GM12878 (cell line): ENCODE measurements around the gene MGAT5.

Source experiments
- CHD4 ChIP-seq: fragments of 200-600 bp; sonication (generic); IDR thresholded peaks from 2 replicates; pipeline ENCODE4 v1.6.1; 2016; ENCODE audit warnings: mild to moderate bottlenecking
- CTCF ChIP-seq, 3 experiments: IDR thresholded peaks in 2 of 3; conservative IDR thresholded peaks in 1 of 3; 2 replicates each; pipeline ENCODE4 v1.5.1; 2011; ENCODE audit warnings: low read depth in 3 of 3, low read length in 3 of 3, mild to moderate bottlenecking in 3 of 3, control low read depth in 2 of 3, moderate library complexity in 2 of 3, inconsistent platforms in 1 of 3, mixed read lengths in 1 of 3; ENCODE audit not compliant: control insufficient read depth in 2 of 3, insufficient read depth in 1 of 3; ENCODE audit errors: extremely low read depth in 1 of 3
- E4F1 ChIP-seq: fragments of 450-650 bp; IDR thresholded peaks from 2 replicates; pipeline ENCODE4 v1.6.1; 2018; ENCODE audit warnings: borderline replicate concordance, mild to moderate bottlenecking; ENCODE audit not compliant: partially characterized antibody
- FOS ChIP-seq: IDR thresholded peaks from 3 replicates; pipeline ENCODE4 v1.6.1; 2011; ENCODE audit warnings: borderline replicate concordance; ENCODE audit not compliant: insufficient read length; ENCODE audit errors: extremely low read depth
- MAX ChIP-seq: IDR thresholded peaks from 2 replicates; pipeline ENCODE4 v1.6.1; 2012; ENCODE audit warnings: low read depth, low read length, improper control_type of control experiment
- NRF1 ChIP-seq: conservative IDR thresholded peaks from 2 replicates; pipeline ENCODE4 v1.6.1; 2011; ENCODE audit warnings: mild to moderate bottlenecking, low read depth, low read length, improper control_type of control experiment
- POLR2AphosphoS5 ChIP-seq: IDR thresholded peaks from 2 replicates; pipeline ENCODE4 v1.6.1; 2011; ENCODE audit warnings: mild to moderate bottlenecking, low read length, inconsistent platforms
- RELA ChIP-seq: fragments of 450-650 bp; IDR thresholded peaks from 2 replicates; pipeline ENCODE4 v1.8.0; 2014; ENCODE audit warnings: borderline replicate concordance; ENCODE audit not compliant: partially characterized antibody
- SKIL ChIP-seq: fragments of 450-650 bp; IDR thresholded peaks from 2 replicates; pipeline ENCODE4 v1.6.1; 2017; ENCODE audit warnings: mild to moderate bottlenecking, low read depth, inconsistent platforms; ENCODE audit not compliant: poor library complexity, severe bottlenecking
- SUPT20H ChIP-seq: IDR thresholded peaks from 2 replicates; pipeline ENCODE4 v1.6.1; 2011; ENCODE audit warnings: low read depth, mild to moderate bottlenecking, low read length, moderate library complexity, borderline replicate concordance; ENCODE audit not compliant: control insufficient read depth
- SUZ12 ChIP-seq: fragments of 200-600 bp; sonication (generic); IDR thresholded peaks from one replicate; pipeline ENCODE4 v1.6.1; 2018; ENCODE audit warnings: antibody characterized with exemption, mild to moderate bottlenecking; ENCODE audit not compliant: unreplicated experiment
- TBL1XR1 ChIP-seq: IDR thresholded peaks from 2 replicates; pipeline ENCODE4 v1.6.1; 2012; ENCODE audit warnings: low read depth, low read length, improper control_type of control experiment
- USF2 ChIP-seq: IDR thresholded peaks from 2 replicates; pipeline ENCODE4 v1.6.1; 2011; ENCODE audit warnings: low read depth, low read length, improper control_type of control experiment, borderline replicate concordance
- ZBTB33 ChIP-seq: fragments of 450-650 bp; IDR thresholded peaks from 2 replicates; pipeline ENCODE4 v1.6.1; 2017; ENCODE audit warnings: mild to moderate bottlenecking

GRCh38 chr2:134261398-134262131 is 7.7 kb downstream of the MGAT5 start:
- TF ChIP-seq SUZ12 = no peak
- no peak for TF ChIP-seq CTCF (IDR thresholded peaks at IDR 0.05 in 2 of 3, conservative IDR thresholded peaks at IDR 0.05 in 1 of 3; ENCODE audit: control insufficient read depth in 2 of 3, extremely low read depth in 1 of 3, insufficient read depth in 1 of 3, low read depth in 3 of 3, low read length in 3 of 3)
- TF ChIP-seq CHD4 = no peak
- TF ChIP-seq USF2 = no peak
- TF ChIP-seq POLR2AphosphoS5 = no peak
- no peak for TF ChIP-seq ZBTB33
- no peak for TF ChIP-seq NRF1
- no peak for TF ChIP-seq MAX
- TF ChIP-seq FOS = no peak
- TF ChIP-seq E4F1 = no peak
- TF ChIP-seq RELA = no peak
- TF ChIP-seq SUPT20H = no peak
- TF ChIP-seq TBL1XR1 = no peak
- no peak for TF ChIP-seq SKIL
